GM18526 (cell line): ENCODE measurements around the gene KRT6C.

Experiments used
- POLR2A ChIP-seq: IDR thresholded peaks from 3 replicates; pipeline ENCODE4 v1.6.1; 2011; ENCODE audit not compliant: insufficient read length; ENCODE audit errors: extremely low read depth

Gene KRT6C

GRCh38 chr12:52473768-52474167, at the start of gene KRT6C:
TSS of gene KRT6C (minus strand) at chr12:52473805. CDS start at chr12:52473737, 68 bp downstream.
- TF ChIP-seq POLR2A: no peak

GRCh38 chr12:52522346-52523011, 48.9 kb upstream of the KRT6C start:
- no peak for TF ChIP-seq POLR2A

GRCh38 chr12:52521568-52522266, 48.1 kb upstream of the KRT6C start:
- TF ChIP-seq POLR2A: no peak

- TF ChIP-seq POLR2A: no peak
These were observed 47.6 kb upstream of the KRT6C start for GRCh38 chr12:52521175-52521567.

- TF ChIP-seq POLR2A: no peak
These were observed 46.4 kb upstream of the KRT6C start, which contains the start of gene KRT5 for GRCh38 chr12:52519826-52520662. TSS of gene KRT5 (minus strand) at chr12:52520394. CDS start at chr12:52520296, 98 bp downstream.

GRCh38 chr12:52519387-52519703, 45.7 kb upstream of the KRT6C start:
- no peak for TF ChIP-seq POLR2A

GRCh38 chr12:52518574-52519386, 45.2 kb upstream of the KRT6C start:
- no peak for TF ChIP-seq POLR2A

- TF ChIP-seq POLR2A: no peak
These were observed 44.3 kb upstream of the KRT6C start for GRCh38 chr12:52517888-52518287.

- no peak for TF ChIP-seq POLR2A
These were observed 43.6 kb upstream of the KRT6C start for GRCh38 chr12:52517005-52517835.

GRCh38 chr12:52515927-52516831, 42.6 kb upstream of the KRT6C start:
- no peak for TF ChIP-seq POLR2A

GRCh38 chr12:52515319-52515646, 41.7 kb upstream of the KRT6C start:
- TF ChIP-seq POLR2A: no peak

- TF ChIP-seq POLR2A: no peak
These were observed 41.1 kb upstream of the KRT6C start for GRCh38 chr12:52514471-52515318.
